Measurements from ENCODE around the gene MT1F. TPM values are rescaled to one million over a fixed set of nuclear protein-coding genes. Genes with fewer than 3 reads are reported as not detected.

The MT1F gene
- total and polyA plus RNA-seq, 2 of the 4 experiments (the other 2 are of a cell fraction) = 0.56 TPM; not detected in 1

GRCh38 chr16:56702836-56703235, 45.1 kb downstream of the MT1F start:
- no peak overlapping the region for H4K8ac ChIP-seq (ENCODE audit: low read depth in 2 of 2, low read length in 2 of 2)
- H3K9me1 ChIP-seq (ENCODE audit: insufficient read depth, low read length) = no peaks in the 10 kb centered on the region; the same call in 1 of the 2 replicates
- H3K27me3 ChIP-seq (ENCODE audit: control insufficient read depth, insufficient read depth, low read length) = no peaks in the 10 kb centered on the region; the same call in 1 of the 2 replicates
- in situ Hi-C loops (cut with MboI; ENCODE audit: low sequenced_read_pairs) = loop anchor here (5.0 to 25.0 kb wide), 2 partner anchors 126 to 766 kb away; no protein-coding TSS in a partner anchor
- no TSS peak for BruUV-seq (replicated peaks)
- H2AK9ac ChIP-seq (replicated peaks; ENCODE audit: low read depth, low read length, poor library complexity) = no peak overlapping the region
- no peak overlapping the region for H2BK15ac ChIP-seq (ENCODE audit: low read depth, low read length)
- H3K27ac ChIP-seq (ENCODE audit: insufficient read depth, low read length) = no peak overlapping the region
- intact Hi-C loops (cut with micrococcal nuclease) = loop anchor here (1.0 to 5.0 kb wide), 6 partner anchors 102 to 761 kb away; partner anchors contain the start of genes NUDT21 and OGFOD1
- H3K9me3 ChIP-seq (ENCODE audit: control insufficient read depth, insufficient read depth, low read length) = no peaks in the 10 kb centered on the region
- H4K5ac ChIP-seq (ENCODE audit: low read depth, low read length) = no peak overlapping the region
- no peak overlapping the region for H2BK20ac ChIP-seq (ENCODE audit: low read depth, low read length)
- no peak overlapping the region for H3K4ac ChIP-seq (ENCODE audit: low read depth, low read length)
- ATAC-seq (ENCODE audit: low read depth) = no peak
- no peak overlapping the region for H3K18ac ChIP-seq (ENCODE audit: low read depth, low read length)
- no peak overlapping the region for H4K91ac ChIP-seq (ENCODE audit: insufficient read depth, low read depth, low read length)
- no peak overlapping the region for H3K4me3 ChIP-seq (ENCODE audit: insufficient read depth, low read depth, low read length)
- H3K9ac ChIP-seq (ENCODE audit: low read depth, low read length) = no peak overlapping the region
- H3K56ac ChIP-seq (ENCODE audit: extremely low read depth, insufficient read depth, low read length) = no peak overlapping the region
- ChIA-PET POLR2A (ENCODE audit: unreplicated experiment) (interaction anchor here (0.6 kb wide), 1 partner anchor 33 kb away, joined by 3 read pairs; no protein-coding TSS in a partner anchor), CTCF (interaction anchor here (0.7 to 1.7 kb wide), 9 partner anchors 16 to 367 kb away, joined by 3 to 13 read pairs (median 5); no protein-coding TSS in a partner anchor)
- dilution Hi-C loops (cut with HindIII; ENCODE audit: low sequenced_read_pairs, unreplicated experiment) = no loop called here
- H3K14ac ChIP-seq (replicated peaks; ENCODE audit: low read depth, low read length) = no peak overlapping the region
- WGBS, 2 experiments (ENCODE audit: extremely low coverage in 2 of 2, insufficient read length in 1 of 2) = no CpG with 5 or more reads among the region's 5 CpGs
- no peak for DNase-seq
- H3K79me1 ChIP-seq (ENCODE audit: low read depth in 1 of 2, low read length in 2 of 2) = no peaks in the 10 kb centered on the region
- no peak overlapping the region for H3K23ac ChIP-seq (ENCODE audit: low read depth, low read length)
- no peak overlapping the region for H3K4me2 ChIP-seq (ENCODE audit: low read depth, low read length)
- no peak for TF ChIP-seq USF2 (IDR thresholded peaks at IDR 0.05; ENCODE audit: low read depth, low read length)
- H2AFZ ChIP-seq (replicated peaks; ENCODE audit: low read length, poor library complexity) = no peak overlapping the region
- no peak overlapping the region for H2BK5ac ChIP-seq (ENCODE audit: low read depth, low read length, poor library complexity, severe bottlenecking)
- H2BK120ac ChIP-seq (ENCODE audit: low read depth, low read length) = no peak overlapping the region
- H3K36me3 ChIP-seq (ENCODE audit: control insufficient read depth, insufficient read depth, low read length) = no peaks in the 10 kb centered on the region
- no peaks in the 10 kb centered on the region for H4K20me1 ChIP-seq (ENCODE audit: insufficient read depth, low read length)
- H2AK5ac ChIP-seq (ENCODE audit: low read depth, low read length) = no peak overlapping the region
- H3K4me1 ChIP-seq (ENCODE audit: control insufficient read depth, insufficient read depth, low read length) = no peaks in the 10 kb centered on the region

Other genes with a start within 250 kb of the MT1F start
- gene AMFR, start 232.4 kb upstream of the MT1F start, total RNA-seq (2012; rRNA removed) = 215 and 216 TPM in 2 replicates
- gene AMFR, start 232.4 kb upstream of the MT1F start, polyA plus RNA-seq (2012; rRNA removed) = 60.7 and 74.3 TPM in 2 replicates
- gene NUDT21, start 206.6 kb upstream of the MT1F start, total RNA-seq (2012; rRNA removed) = 165 and 166 TPM in 2 replicates
- gene NUDT21, start 206.6 kb upstream of the MT1F start, polyA plus RNA-seq (2012; rRNA removed) = 52.4 and 60.9 TPM in 2 replicates
- gene OGFOD1, start 206.4 kb upstream of the MT1F start, total RNA-seq (2012; rRNA removed) = 102 and 103 TPM in 2 replicates
- gene OGFOD1, start 206.4 kb upstream of the MT1F start, polyA plus RNA-seq (2012; rRNA removed) = 39.2 and 43.5 TPM in 2 replicates
- gene BBS2, start 137.9 kb upstream of the MT1F start, total RNA-seq (2012; rRNA removed) = 18.6 and 31.9 TPM in 2 replicates
- gene BBS2, start 137.9 kb upstream of the MT1F start, polyA plus RNA-seq (2012; rRNA removed) = 29.9 and 32.3 TPM in 2 replicates
- not detected in 2 replicates for gene MT4, start 92.9 kb upstream of the MT1F start, total RNA-seq (2012; rRNA removed)
- not detected in 2 replicates for gene MT4, start 92.9 kb upstream of the MT1F start, polyA plus RNA-seq (2012; rRNA removed)
- gene MT3, start 68.4 kb upstream of the MT1F start, total RNA-seq (2012; rRNA removed) = not detected in 2 replicates
- 0.62 and 0.70 TPM in 2 replicates for gene MT3, start 68.4 kb upstream of the MT1F start, polyA plus RNA-seq (2012; rRNA removed)
- gene MT2A, start 49.4 kb upstream of the MT1F start, total RNA-seq (2012; rRNA removed) = 25.5 and 55.5 TPM in 2 replicates
- gene MT2A, start 49.4 kb upstream of the MT1F start, polyA plus RNA-seq (2012; rRNA removed) = 588 and 621 TPM in 2 replicates
- gene MT1E, start 32.2 kb upstream of the MT1F start, total RNA-seq (2012; rRNA removed) = 137 and 166 TPM in 2 replicates
- 733 and 821 TPM in 2 replicates for gene MT1E, start 32.2 kb upstream of the MT1F start, polyA plus RNA-seq (2012; rRNA removed)
- not detected in 2 replicates for gene MT1M, start 25.3 kb upstream of the MT1F start, total RNA-seq (2012; rRNA removed)
- gene MT1M, start 25.3 kb upstream of the MT1F start, polyA plus RNA-seq (2012; rRNA removed) = 0.10 TPM in 1 of 2 replicates, not detected in the other
- gene MT1A, start 19.3 kb upstream of the MT1F start, total RNA-seq (2012; rRNA removed) = 1.9 TPM in 1 of 2 replicates, not detected in the other
- 0.60 and 1.6 TPM in 2 replicates for gene MT1A, start 19.3 kb upstream of the MT1F start, polyA plus RNA-seq (2012; rRNA removed)
- not detected in 2 replicates for gene MT1B, start 6.1 kb upstream of the MT1F start, total RNA-seq (2012; rRNA removed)
- gene MT1B, start 6.1 kb upstream of the MT1F start, polyA plus RNA-seq (2012; rRNA removed) = not detected in 2 replicates
- not detected in 2 replicates for gene MT1G, start 10.1 kb downstream of the MT1F start, total RNA-seq (2012; rRNA removed)
- gene MT1G, start 10.1 kb downstream of the MT1F start, polyA plus RNA-seq (2012; rRNA removed) = 0.48 and 0.56 TPM in 2 replicates
- not detected in 2 replicates for gene MT1H, start 11.9 kb downstream of the MT1F start, total RNA-seq (2012; rRNA removed)
- not detected in 2 replicates for gene MT1H, start 11.9 kb downstream of the MT1F start, polyA plus RNA-seq (2012; rRNA removed)
- gene MT1X, start 24.5 kb downstream of the MT1F start, total RNA-seq (2012; rRNA removed) = 5.6 and 37.2 TPM in 2 replicates
- gene MT1X, start 24.5 kb downstream of the MT1F start, polyA plus RNA-seq (2012; rRNA removed) = 117 and 170 TPM in 2 replicates
- 70.3 and 72.6 TPM in 2 replicates for gene NUP93, start 72.2 kb downstream of the MT1F start, total RNA-seq (2012; rRNA removed)
- gene NUP93, start 72.2 kb downstream of the MT1F start, polyA plus RNA-seq (2012; rRNA removed) = 54.6 and 55.3 TPM in 2 replicates
- not detected in 2 replicates for gene SLC12A3, start 207.2 kb downstream of the MT1F start, total RNA-seq (2012; rRNA removed)
- not detected in 2 replicates for gene SLC12A3, start 207.2 kb downstream of the MT1F start, polyA plus RNA-seq (2012; rRNA removed)